Measurements from ENCODE around the gene CCDC85C. TPM values are rescaled to one million over a fixed set of nuclear protein-coding genes. Genes with fewer than 3 reads are reported as not detected.

CCDC85C gene
- 66.5 TPM for polyA plus RNA-seq (2012; ENCODE audit: insufficient read depth, insufficient read length, low read depth)

- no peak for TF ChIP-seq CTCF (IDR thresholded peaks at IDR 0.05; ENCODE audit: low read depth, low read length)
- H3K4me3 ChIP-seq (ENCODE audit: low read depth, low read length) = peak within 1 kb of the TSS; percentile 99
Measured at GRCh38 chr14:99603471-99604277, at the start of gene CCDC85C. CCDC85C (minus strand) TSS chr14:99604207; CDS start chr14:99603959, 248 bp downstream.

GRCh38 chr14:99651953-99652746 lies 48.1 kb upstream of the CCDC85C start:
- H3K4me3 ChIP-seq (ENCODE audit: low read depth, low read length) = no peak overlapping the region
- no peak for TF ChIP-seq CTCF (IDR thresholded peaks at IDR 0.05; ENCODE audit: low read depth, low read length)

More at GRCh38 chr14:99603471-99604277, at the start of gene CCDC85C:
- Histone ChIP-seq H3K36me3 (peaks cover 18% of the 10 kb centered on the region), H3K4me1 (peaks cover 30% of the 10 kb centered on the region), H3K9me3 (no peaks in the 10 kb centered on the region), H3K27me3 (no peaks in the 10 kb centered on the region)
- DNase-seq = peak; percentile 64

GRCh38 chr14:99650189-99650588 lies 46.2 kb upstream of the CCDC85C start:
- TF ChIP-seq CTCF (IDR thresholded peaks at IDR 0.05; ENCODE audit: low read depth, low read length) = no peak
- no peak for DNase-seq

More at GRCh38 chr14:99651953-99652746, 48.1 kb upstream of the CCDC85C start:
- Histone ChIP-seq H3K4me1 (no peaks in the 10 kb centered on the region), H3K9me3 (no peaks in the 10 kb centered on the region), H3K27me3 (no peaks in the 10 kb centered on the region), H3K36me3 (no peaks in the 10 kb centered on the region)
- DNase-seq = no peak

GRCh38 chr14:99649643-99650042 lies 45.6 kb upstream of the CCDC85C start:
- DNase-seq = no peak
- no peaks in the 10 kb centered on the region for H3K27me3 ChIP-seq
- no peaks in the 10 kb centered on the region for H3K36me3 ChIP-seq
- H3K4me1 ChIP-seq = no peaks in the 10 kb centered on the region
- H3K9me3 ChIP-seq = no peaks in the 10 kb centered on the region
- no peak overlapping the region for H3K4me3 ChIP-seq (ENCODE audit: low read depth, low read length)
- no peak for TF ChIP-seq CTCF (IDR thresholded peaks at IDR 0.05; ENCODE audit: low read depth, low read length)

More at GRCh38 chr14:99650189-99650588, 46.2 kb upstream of the CCDC85C start:
- Histone ChIP-seq H3K36me3 (no peaks in the 10 kb centered on the region), H3K9me3 (no peaks in the 10 kb centered on the region), H3K4me1 (no peaks in the 10 kb centered on the region), H3K27me3 (no peaks in the 10 kb centered on the region), H3K4me3 (ENCODE audit: low read depth, low read length) (no peak overlapping the region)

- Histone ChIP-seq H3K27me3 (no peaks in the 10 kb centered on the region), H3K36me3 (no peaks in the 10 kb centered on the region), H3K4me3 (ENCODE audit: low read depth, low read length) (no peak overlapping the region), H3K4me1 (no peaks in the 10 kb centered on the region), H3K9me3 (no peaks in the 10 kb centered on the region)
- TF ChIP-seq CTCF (IDR thresholded peaks at IDR 0.05; ENCODE audit: low read depth, low read length) = no peak
- DNase-seq = no peak
Measured at GRCh38 chr14:99649219-99649618, 45.2 kb upstream of the CCDC85C start.
